Endothelial cell of umbilical vein (primary cell): ENCODE results near the gene SGSM2. TPM values are rescaled to one million over a fixed set of nuclear protein-coding genes. Genes with fewer than 3 reads are reported as not detected.

Source experiments
- BruUV-seq: library from RNA; stranded (reverse); fragments of 400-500 nt; replicated peaks from 2 replicates; lab custom pipeline; 2021; lab: Mats Ljungman, UMichigan
- CTCF ChIA-PET: fragments of 300-600, 350-600 bp; sonication (Branson Sonifier 250); formaldehyde crosslinking; loops from one replicate; lab custom pipeline; 2021; ENCODE audit warnings: antibody characterized with exemption, inconsistent platforms; lab: Charles Lee
- POLR2A ChIA-PET: fragments of 300-600, 350-600 bp; sonication (Branson Sonifier 250); formaldehyde crosslinking; loops from one replicate; lab custom pipeline; 2021; ENCODE audit warnings: antibody characterized with exemption, inconsistent platforms; lab: Charles Lee
- DNase-seq: peaks from one replicate; pipeline ENCODE4 v3.0.0-alpha.2; 2011; ENCODE audit warnings: low read depth, low spot score
- FAIRE-seq: peaks from 2 replicates; lab custom pipeline; 2011; peaks lifted over from hg19 to GRCh38; lab: Jason Lieb, UNC
- H2AFZ ChIP-seq: 2 replicates; pipeline ENCODE4 v1.6.0; 2012; ENCODE audit warnings: low read depth, low read length, control low read depth, inconsistent platforms
- H3K27ac ChIP-seq: 2 replicates; pipeline ENCODE4 v1.5.1; 2011; ENCODE audit warnings: low read depth, mild to moderate bottlenecking, control low read depth, low read length, moderate library complexity; ENCODE audit not compliant: insufficient read depth
- H3K27me3 ChIP-seq, 2 experiments: 2 replicates each; pipeline versions ENCODE4 v1.6.0 to v1.6.1; 2011; ENCODE audit warnings: low read length in 2 of 2, mixed read lengths in 1 of 2; ENCODE audit not compliant: control insufficient read depth in 2 of 2, insufficient read depth in 2 of 2
- H3K36me3 ChIP-seq, 2 experiments: 2 replicates in 1 of 2; 3 replicates in 1 of 2; pipeline ENCODE4 v1.5.1; 2011; ENCODE audit warnings: low read length in 2 of 2, mild to moderate bottlenecking in 1 of 2, moderate library complexity in 1 of 2; ENCODE audit not compliant: control insufficient read depth in 2 of 2, insufficient read depth in 2 of 2; ENCODE audit errors: extremely low read depth in 1 of 2
- H3K4me1 ChIP-seq: 3 replicates; pipeline ENCODE4 v1.5.1; 2011; ENCODE audit warnings: mild to moderate bottlenecking, low read length; ENCODE audit not compliant: control insufficient read depth, insufficient read depth; ENCODE audit errors: extremely low read depth
- H3K4me2 ChIP-seq: 2 replicates; pipeline ENCODE4 v1.6.1; 2011; ENCODE audit warnings: low read length, control low read depth, mixed read lengths; ENCODE audit not compliant: insufficient read depth
- H3K4me3 ChIP-seq, 3 experiments: fragments of 200-600 bp in 1 of 3; sonication (generic), shearing (Covaris generic) in 1 of 3; replicated peaks in 1 of 3; 2 replicates each; pipeline ENCODE4 v1.5.1; 2011 to 2016; ENCODE audit warnings: control low read depth in 3 of 3, low read length in 3 of 3, mild to moderate bottlenecking in 2 of 3, inconsistent platforms in 1 of 3, low read depth in 1 of 3, moderate library complexity in 1 of 3; ENCODE audit not compliant: insufficient read depth in 1 of 3
- H3K79me2 ChIP-seq: 2 replicates; pipeline ENCODE4 v1.6.0; 2012; ENCODE audit warnings: low read length, inconsistent platforms; ENCODE audit not compliant: control insufficient read depth, insufficient read depth
- H3K9ac ChIP-seq: replicated peaks from 2 replicates; pipeline ENCODE3; 2011; ENCODE audit warnings: low read length, control low read depth; ENCODE audit not compliant: insufficient read depth; ENCODE audit errors: extremely low read depth
- H3K9me1 ChIP-seq: replicated peaks from 3 replicates; pipeline ENCODE4 v1.6.0; 2011; ENCODE audit warnings: mild to moderate bottlenecking, low read length; ENCODE audit not compliant: control insufficient read depth, insufficient read depth; ENCODE audit errors: extremely low read depth
- H3K9me3 ChIP-seq: replicated peaks from 2 replicates; pipeline ENCODE4 v1.5.1; 2012; ENCODE audit warnings: low read length, inconsistent platforms; ENCODE audit not compliant: control insufficient read depth, insufficient read depth
- H4K20me1 ChIP-seq: replicated peaks from 2 replicates; pipeline ENCODE3; 2011; ENCODE audit warnings: mild to moderate bottlenecking, low read length; ENCODE audit not compliant: control insufficient read depth, insufficient read depth; ENCODE audit errors: extremely low read depth
- CTCF ChIP-seq, 2 donors: IDR thresholded peaks; 1 replicate in 1 of 2; 2 replicates in 1 of 2; pipeline ENCODE4 v1.5.1; 2011; ENCODE audit warnings: low read length in 2 of 2, mild to moderate bottlenecking in 2 of 2, moderate library complexity in 2 of 2, control low read depth in 1 of 2, inconsistent platforms in 1 of 2, low read depth in 1 of 2; ENCODE audit not compliant: insufficient read depth in 1 of 2; ENCODE audit errors: extremely low read depth in 1 of 2
- EZH2 ChIP-seq: IDR thresholded peaks from 2 replicates; pipeline ENCODE4 v1.6.1; 2012; ENCODE audit warnings: borderline replicate concordance, low read depth, mild to moderate bottlenecking, moderate library complexity, low read length, inconsistent platforms; ENCODE audit not compliant: severe bottlenecking
- FOS ChIP-seq: IDR thresholded peaks from 2 replicates; pipeline ENCODE4 v1.6.1; 2011; ENCODE audit warnings: mild to moderate bottlenecking, low read length, moderate library complexity, borderline replicate concordance; ENCODE audit not compliant: insufficient read depth
- GATA2 ChIP-seq: IDR thresholded peaks from 2 replicates; pipeline ENCODE4 v1.7.0; 2011; ENCODE audit warnings: low read depth, mild to moderate bottlenecking, moderate library complexity, mixed read lengths, low read length; ENCODE audit not compliant: insufficient read length, insufficient read depth
- JUN ChIP-seq: IDR thresholded peaks from 2 replicates; pipeline ENCODE4 v1.6.1; 2011; ENCODE audit warnings: borderline replicate concordance, low read depth; ENCODE audit not compliant: insufficient read length, insufficient read depth
- MAX ChIP-seq: IDR thresholded peaks from 2 replicates; pipeline ENCODE4 v1.6.1; 2011; ENCODE audit not compliant: insufficient read depth, insufficient read length
- MYC ChIP-seq: IDR thresholded peaks from one replicate; pipeline ENCODE4 v1.6.1; 2011; ENCODE audit warnings: mild to moderate bottlenecking, low read depth, low read length
- POLR2A ChIP-seq: IDR thresholded peaks from 2 replicates; pipeline ENCODE4 v1.6.1; 2012; ENCODE audit warnings: low read depth, mild to moderate bottlenecking, control low read depth, low read length
- POLR2AphosphoS5 ChIP-seq: IDR thresholded peaks from 2 replicates; pipeline ENCODE4 v1.6.1; 2012; ENCODE audit warnings: low read depth, mild to moderate bottlenecking, control low read depth, low read length, moderate library complexity; ENCODE audit not compliant: insufficient read depth
- dilution Hi-C: fragments of 300-500 bp; cut with MboI; formaldehyde crosslinking; loops from one replicate; pipeline ENCODE4 v1.15.0; 2019; ENCODE audit warnings: low sequenced_read_pairs; ENCODE audit not compliant: extremely low pct_ligation_motif_present
- intact Hi-C: fragments of 100-400 bp; cut with micrococcal nuclease; formaldehyde crosslinking; loops from one replicate; pipeline ENCODE4 v1.10.0; 2022
- polyA plus RNA-seq, 4 experiments: library from polyadenylated mRNA; depleted of rRNA in 3 of 4; stranded (reverse) in 3 of 4; unstranded in 1 of 4; fragments of >200 nt; gene quantifications; 2 replicates each; pipeline versions ENCODE4 v1.2.1 to v1.2.3, GENCODE V29; 2011 to 2012; ENCODE audit warnings: missing spikeins in 1 of 4
- total RNA-seq: library from RNA; stranded (reverse); gene quantifications from 2 replicates; pipeline ENCODE4 v1.2.3, GENCODE V29; 2021

Gene SGSM2
- total and polyA plus RNA-seq, 2 donors (not counting 3 experiments of a cell fraction or from before 2014, with no cell fraction given) = 61.6 to 94.5 TPM

DNA sequence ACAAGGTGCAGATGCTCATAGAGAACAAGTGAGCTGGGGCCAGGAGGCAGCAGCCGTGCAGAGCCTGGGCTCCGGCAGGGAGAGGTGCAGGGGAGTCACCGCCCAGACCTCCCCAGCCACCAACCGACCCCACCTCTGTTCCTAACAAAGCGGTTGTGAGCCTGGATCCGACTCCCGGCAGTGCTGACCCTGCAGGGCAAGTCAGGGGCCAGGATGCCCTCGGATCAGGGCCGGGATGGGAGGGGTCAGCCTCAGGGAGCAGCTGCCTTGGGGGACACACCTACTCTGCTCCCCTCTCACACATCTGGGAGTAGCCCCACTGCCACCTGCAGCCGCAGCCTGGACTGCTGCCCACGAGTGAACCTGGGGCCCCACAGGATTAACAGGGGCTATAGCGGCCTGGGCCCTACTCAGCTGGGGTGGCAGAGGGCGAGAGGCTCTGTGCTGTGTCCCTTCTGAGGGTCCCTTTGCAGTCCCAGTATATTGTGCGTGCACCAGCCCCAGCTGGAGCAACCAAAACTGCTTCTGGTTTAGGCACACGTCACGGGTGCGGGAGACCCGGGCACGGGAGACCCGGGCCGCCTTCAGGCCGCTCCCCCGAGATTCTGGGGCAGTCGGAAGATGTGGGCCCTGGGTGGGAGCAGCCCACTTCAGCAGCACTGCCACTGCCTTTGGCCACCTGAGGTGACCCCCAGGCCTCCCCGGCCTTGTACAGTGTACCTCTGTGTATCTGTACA, 42.4 kb downstream of the SGSM2 start:
- Histone ChIP-seq H2AFZ (no peak overlapping the region), H3K4me1 (no peaks in the 10 kb centered on the region), H3K79me2 (no peaks in the 10 kb centered on the region), H3K9ac (no peak overlapping the region), H3K4me2 (no peak overlapping the region), H3K27me3 (no peaks in the 10 kb centered on the region), H4K20me1 (no peaks in the 10 kb centered on the region), H3K4me3 (no peak overlapping the region), H3K9me3 (no peaks in the 10 kb centered on the region), H3K9me1 (no peaks in the 10 kb centered on the region), H3K36me3 (peaks cover 0 to 25% of the 10 kb centered on the region in 2 experiments), H3K27ac (no peak overlapping the region)
- FAIRE-seq = no peak
- no peak for DNase-seq
- CTCF ChIA-PET = interaction anchor here (15.2 kb wide), 1 partner anchor 35 kb away, joined by 909 read pairs; no protein-coding TSS in a partner anchor
- dilution Hi-C loops = no loop called here
- TF ChIP-seq MYC = no peak
- no peak for TF ChIP-seq POLR2A
- TF ChIP-seq JUN = no peak
- no peak for TF ChIP-seq MAX
- TF ChIP-seq CTCF (IDR thresholded peaks at IDR 0.05; ENCODE audit: extremely low read depth in 1 of 2, insufficient read depth in 1 of 2, low read depth in 1 of 2, low read length in 2 of 2) = no peak
- no peak for TF ChIP-seq GATA2
- no peak for TF ChIP-seq EZH2
- TF ChIP-seq POLR2AphosphoS5 = no peak
- no peak for TF ChIP-seq FOS
- intact Hi-C loops = no loop called here
- POLR2A ChIA-PET = no interaction called here
- BruUV-seq = no TSS peak
